GM21825 (cell line): ENCODE measurements around the gene IQCF6.
"Not testable (repeated sequence)": the region's sequence is repeated elsewhere in the genome, so short reads cannot be mapped to it uniquely, and the experiment has no call there.

Experiments
- ATAC-seq: cut with Tn5 transposase; IDR thresholded peaks from one replicate; pipeline ENCODE4 v1.9.1; 2021; ENCODE audit warnings: mild to moderate bottlenecking, moderate library complexity; ENCODE audit not compliant: unreplicated experiment

The IQCF6 gene

GRCh38 chr3:51773529-51774056 is 5.4 kb downstream of the IQCF6 start:
- ATAC-seq = no peak

GRCh38 chr3:51759203-51759602 is 19.8 kb downstream of the IQCF6 start:
- ATAC-seq = no peak

- ATAC-seq = not testable (repeated sequence)
Observed at GRCh38 chr3:51753763-51754750, 25.0 kb downstream of the IQCF6 start.

GRCh38 chr3:51751287-51751686 is 27.8 kb downstream of the IQCF6 start:
- no peak for ATAC-seq

GRCh38 chr3:51750878-51751277 is 28.2 kb downstream of the IQCF6 start:
- no peak for ATAC-seq

- no peak for ATAC-seq
Observed at GRCh38 chr3:51748327-51748726, 30.7 kb downstream of the IQCF6 start.

- ATAC-seq = no peak
Observed at GRCh38 chr3:51747840-51748239, 31.2 kb downstream of the IQCF6 start.

- ATAC-seq = not testable (repeated sequence)
Observed at GRCh38 chr3:51742978-51743377, 36.1 kb downstream of the IQCF6 start.

- ATAC-seq = not testable (repeated sequence)
Observed at GRCh38 chr3:51742320-51742719, 36.7 kb downstream of the IQCF6 start.

GRCh38 chr3:51739110-51739509 is 39.9 kb downstream of the IQCF6 start:
- ATAC-seq = no peak

GRCh38 chr3:51735950-51736349 is 43.1 kb downstream of the IQCF6 start:
- no peak for ATAC-seq

- ATAC-seq = no peak
Observed at GRCh38 chr3:51735039-51735438, 44.0 kb downstream of the IQCF6 start.

- ATAC-seq = no peak
Observed at GRCh38 chr3:51734572-51734907, 44.5 kb downstream of the IQCF6 start.

GRCh38 chr3:51733859-51734571 is 45.0 kb downstream of the IQCF6 start:
- no peak for ATAC-seq

GRCh38 chr3:51729042-51729633 is 49.9 kb downstream of the IQCF6 start:
- ATAC-seq = no peak
